ENCODE measurements around the gene SEC31A. TPM values are rescaled to one million over a fixed set of nuclear protein-coding genes. Genes with fewer than 3 reads are reported as not detected.
A peak's percentile ranks its signal among the peaks of the same experiment; 100 is the strongest.
"Not testable (repeated sequence)": the region's sequence is repeated elsewhere in the genome, so short reads cannot be mapped to it uniquely, and the experiment has no call there.

The SEC31A gene
- total RNA-seq, 2 donors from 2014 or later, result 287 to 309 TPM

DNA sequence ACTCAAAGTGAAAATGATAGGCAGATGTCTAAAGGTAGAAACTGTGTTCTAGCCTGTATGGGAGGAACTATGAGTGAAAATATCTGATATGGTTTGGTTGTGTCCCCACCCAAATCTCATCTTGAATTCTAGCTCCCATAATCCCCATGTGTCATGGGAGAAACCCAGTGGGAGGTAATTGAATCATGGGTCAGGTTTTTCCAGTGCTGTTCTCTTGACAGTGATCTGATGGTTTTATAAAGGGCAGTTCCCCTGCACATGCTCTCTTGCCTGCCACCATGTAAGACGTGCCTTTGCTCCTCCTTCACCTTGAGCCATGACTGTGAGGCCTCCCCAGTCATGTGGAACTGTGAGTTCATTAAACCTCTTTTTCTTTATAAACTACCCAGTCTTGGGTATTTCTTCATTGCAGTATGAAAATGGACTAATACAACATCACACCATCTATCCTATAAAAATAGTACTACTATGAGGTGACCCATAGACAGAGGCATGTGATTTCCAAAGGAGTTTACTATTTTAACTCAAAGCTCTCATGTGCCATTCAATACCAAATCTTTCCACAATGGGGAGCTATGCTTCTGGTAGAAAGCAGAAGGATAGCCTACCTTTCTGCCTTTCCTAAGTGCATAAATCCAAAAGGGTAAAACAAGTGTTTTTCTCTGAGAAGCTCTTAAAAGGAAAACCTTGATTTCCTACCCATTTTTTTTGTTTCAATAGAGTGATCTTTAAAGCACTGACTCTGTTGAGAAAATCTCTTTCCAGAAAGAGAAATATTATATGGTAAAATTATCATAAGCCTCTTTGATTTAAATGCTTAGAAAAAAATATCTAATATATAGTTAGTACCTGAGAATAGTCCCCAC, 38.8 kb downstream of the SEC31A start:
- intact Hi-C loops (cut with DNase I), result no loop called here
- DNase-seq (ENCODE audit: low spot score), result no peak

DNA sequence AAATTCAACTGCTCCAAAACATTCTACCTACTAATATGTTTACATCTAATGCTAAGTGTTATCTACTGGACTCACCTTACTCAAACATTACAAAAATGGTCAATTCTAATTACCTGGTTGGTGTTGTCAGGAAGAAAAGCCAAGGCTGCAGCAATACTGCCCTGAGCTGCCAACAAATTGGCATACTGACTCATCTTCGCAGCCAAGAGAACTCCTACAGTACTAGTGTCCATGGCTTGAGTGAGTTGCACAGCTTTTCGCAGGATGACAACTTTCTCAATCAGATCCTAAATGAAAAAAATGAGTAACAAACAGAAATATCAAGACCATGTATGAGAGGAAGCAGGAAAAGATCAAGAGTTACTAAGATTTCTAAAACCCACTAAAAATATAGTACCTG, 39.6 kb downstream of the SEC31A start:
- intact Hi-C loops (cut with DNase I), result no loop called here
- DNase-seq (ENCODE audit: low spot score), result no peak

DNA sequence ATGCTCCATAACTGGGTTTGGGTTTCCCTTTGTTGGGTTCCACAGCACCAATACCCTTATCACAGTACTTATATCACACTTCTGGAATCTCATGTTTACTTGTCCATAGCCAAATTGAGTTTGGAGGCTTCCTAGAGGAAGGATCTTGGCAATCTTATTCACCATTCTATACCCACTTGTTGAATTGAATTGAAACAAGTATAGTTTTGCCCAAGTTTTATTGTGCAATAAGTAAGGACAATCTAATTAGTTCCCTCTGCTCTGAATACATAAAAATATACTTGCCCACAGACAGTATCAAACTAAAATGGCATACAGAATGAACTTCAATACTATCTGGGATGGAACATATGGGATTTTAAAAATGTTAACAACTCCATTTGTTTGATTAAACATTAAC, 40.3 kb downstream of the SEC31A start:
- intact Hi-C loops (cut with DNase I), result no loop called here
- no peak for DNase-seq (ENCODE audit: low spot score)

DNA sequence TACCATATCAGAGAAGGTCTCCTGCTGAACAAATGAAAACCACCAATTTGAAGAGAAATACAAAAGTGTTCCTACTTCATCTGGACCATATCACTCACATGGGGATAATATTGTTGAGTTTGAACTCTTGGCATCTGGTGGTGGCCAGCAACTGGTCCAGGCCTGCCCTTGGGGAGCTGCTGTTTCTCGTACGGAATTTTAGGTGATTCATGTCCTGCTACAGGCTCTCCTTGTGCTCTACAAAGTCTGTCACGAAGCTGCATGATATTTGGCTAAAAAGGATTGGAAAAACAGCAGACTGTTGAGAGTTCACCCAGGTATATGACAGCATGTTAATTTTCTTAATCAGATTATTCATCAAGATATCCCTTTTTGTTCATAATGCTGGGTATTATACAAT, 42.2 kb downstream of the SEC31A start:
- intact Hi-C loops (cut with DNase I), result no loop called here
- no peak for DNase-seq (ENCODE audit: low spot score)

DNA sequence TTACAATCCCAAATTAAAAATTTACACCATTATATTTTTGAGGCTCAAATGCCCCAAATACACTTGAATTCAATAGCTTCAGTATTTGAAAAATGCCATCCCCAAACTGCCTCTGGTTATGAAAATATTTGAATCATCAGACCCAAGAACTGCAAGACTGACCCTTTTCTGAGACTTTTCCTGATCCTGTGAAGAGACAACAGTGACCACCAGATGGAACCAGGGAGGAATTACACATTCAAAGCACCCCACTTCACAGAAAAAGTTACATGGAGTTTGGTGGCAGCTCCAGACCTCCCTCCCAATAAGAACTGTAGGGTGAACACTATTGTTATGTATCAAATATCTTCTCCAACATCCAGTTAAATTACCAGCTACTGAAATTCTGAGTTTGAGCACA, 48.4 kb downstream of the SEC31A start:
- intact Hi-C loops (cut with DNase I), result no loop called here
- no peak for DNase-seq (ENCODE audit: low spot score)

DNA sequence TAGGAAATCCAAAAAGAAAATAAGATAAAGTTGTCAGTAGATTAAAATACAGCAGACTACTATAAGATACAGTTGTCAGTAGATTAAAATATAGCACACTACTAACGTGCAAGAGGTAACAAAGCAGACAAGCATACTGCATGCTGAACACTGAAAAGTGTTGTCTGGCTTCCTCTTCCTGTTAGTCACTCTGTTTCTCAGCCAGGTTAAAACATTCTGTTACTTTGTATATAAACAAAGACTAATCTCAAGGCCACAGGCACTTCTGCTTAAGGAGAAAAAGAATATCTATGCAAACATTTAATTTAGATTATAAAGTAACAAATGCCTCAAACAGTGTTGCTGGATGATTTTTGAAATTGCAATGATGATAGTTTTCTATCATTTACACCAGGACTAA, 51.3 kb downstream of the SEC31A start:
- no peak for DNase-seq (ENCODE audit: low spot score)
- intact Hi-C loops (cut with DNase I), result no loop called here

DNA sequence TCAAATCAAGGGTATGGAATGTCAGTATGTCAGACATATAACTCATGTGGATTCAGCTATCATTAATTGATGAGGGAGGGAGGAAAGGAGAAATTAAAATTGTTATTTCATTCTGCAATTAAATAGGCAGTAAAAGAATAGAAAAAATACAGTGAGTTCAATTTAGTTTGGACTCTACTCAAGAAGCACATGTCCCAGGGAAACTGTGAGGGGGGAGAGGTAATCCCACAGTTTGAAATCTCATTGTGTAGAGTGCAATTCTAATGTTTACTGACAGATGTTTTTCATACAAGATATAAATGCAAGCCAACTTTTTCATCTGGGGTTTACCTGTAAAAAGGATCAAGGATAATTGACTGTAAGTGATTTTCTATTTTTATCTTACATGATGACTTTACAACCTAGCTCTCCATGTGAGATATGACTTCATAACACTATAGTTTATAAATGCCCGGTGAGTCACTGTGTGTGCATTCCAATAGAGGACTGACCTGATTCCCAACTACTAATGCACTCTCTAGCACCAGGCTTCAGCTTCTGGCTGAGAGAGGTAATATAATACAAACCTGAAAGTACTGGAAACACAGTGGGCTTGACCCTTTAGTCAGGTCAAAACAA, 57.1 kb downstream of the SEC31A start:
- DNase-seq (ENCODE audit: low spot score), result no peak
- intact Hi-C loops (cut with DNase I), result no loop called here

DNA sequence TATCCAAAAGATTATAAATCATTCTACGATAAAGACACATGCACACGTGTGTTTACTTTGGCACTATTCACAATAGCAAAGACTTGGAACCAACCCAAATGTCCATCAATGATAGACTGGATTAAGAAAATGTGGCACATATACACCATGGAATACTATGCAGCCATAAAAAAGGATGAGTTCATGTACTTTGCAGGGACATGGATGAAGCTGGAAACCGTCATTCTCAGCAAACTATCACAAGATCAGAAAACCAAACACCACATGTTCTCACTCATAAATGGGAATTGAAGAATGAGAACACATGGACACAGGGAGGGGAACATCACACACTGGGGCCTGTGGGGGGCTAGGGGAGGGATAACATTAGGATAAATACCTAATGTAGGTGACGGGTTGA, 57.9 kb downstream of the SEC31A start:
- intact Hi-C loops (cut with DNase I); DNase-seq (ENCODE audit: low spot score): not testable (repeated sequence)

DNA sequence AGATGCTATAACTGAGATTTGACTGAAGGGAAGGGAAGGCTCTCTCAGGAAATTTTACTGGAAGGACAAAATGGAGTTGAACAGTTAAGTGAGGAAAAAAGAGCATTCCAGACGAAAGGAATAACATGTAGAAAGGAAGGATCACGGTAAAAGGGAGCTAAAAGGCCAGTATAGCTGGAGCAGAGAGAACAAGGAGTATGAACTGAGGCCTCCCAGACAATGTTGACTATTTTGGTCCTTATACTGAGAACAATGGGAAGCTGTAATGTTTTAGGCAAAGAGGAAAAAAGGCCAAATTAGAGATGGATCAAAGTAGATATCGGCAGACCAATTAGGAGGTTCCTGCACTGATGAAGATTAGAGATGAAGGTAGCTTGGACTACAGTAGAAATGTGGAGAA, 65.5 kb downstream of the SEC31A start:
- DNase-seq (ENCODE audit: low spot score), result no peak
- intact Hi-C loops (cut with DNase I), result no loop called here

DNA sequence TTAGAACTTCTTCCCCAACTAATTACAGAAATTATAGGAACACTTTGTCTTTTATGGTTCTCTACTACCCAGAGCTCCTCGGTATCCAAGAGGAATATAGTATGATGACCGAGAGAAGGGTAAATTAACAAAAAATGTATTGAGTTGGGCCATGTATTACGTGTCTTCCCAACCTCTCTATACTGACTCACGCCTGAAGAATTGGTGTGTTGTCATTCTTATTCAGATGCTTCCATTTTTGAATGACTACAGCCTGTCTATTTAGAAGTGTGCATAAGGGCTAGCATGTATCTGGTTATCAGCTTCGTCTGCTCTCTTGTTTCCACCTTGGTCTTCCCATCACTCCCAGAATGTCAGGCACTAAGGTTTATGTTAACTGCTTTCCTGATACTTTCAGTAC, 67.9 kb downstream of the SEC31A start:
- DNase-seq (ENCODE audit: low spot score), result no peak
- intact Hi-C loops (cut with DNase I), result no loop called here

DNA sequence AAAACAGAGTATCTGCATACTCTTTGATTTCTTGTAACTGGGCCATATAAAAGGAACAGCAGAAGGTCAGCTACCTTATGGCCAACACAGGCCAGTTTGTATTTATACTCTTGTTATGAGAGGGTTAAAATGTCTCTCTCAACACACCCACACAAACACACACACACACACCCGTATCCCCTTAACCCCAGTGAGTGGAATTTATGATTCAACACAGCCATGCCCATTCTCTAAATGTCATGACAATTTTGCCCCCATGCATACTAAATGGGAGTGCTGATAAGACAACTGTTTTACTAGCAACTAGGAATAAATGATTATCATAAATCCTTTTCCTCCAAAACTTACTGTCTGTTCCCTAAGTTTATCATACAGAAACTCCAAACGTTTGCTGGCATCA, 70.3 kb downstream of the SEC31A start:
- intact Hi-C loops (cut with DNase I), result no loop called here
- DNase-seq (ENCODE audit: low spot score), result no peak

DNA sequence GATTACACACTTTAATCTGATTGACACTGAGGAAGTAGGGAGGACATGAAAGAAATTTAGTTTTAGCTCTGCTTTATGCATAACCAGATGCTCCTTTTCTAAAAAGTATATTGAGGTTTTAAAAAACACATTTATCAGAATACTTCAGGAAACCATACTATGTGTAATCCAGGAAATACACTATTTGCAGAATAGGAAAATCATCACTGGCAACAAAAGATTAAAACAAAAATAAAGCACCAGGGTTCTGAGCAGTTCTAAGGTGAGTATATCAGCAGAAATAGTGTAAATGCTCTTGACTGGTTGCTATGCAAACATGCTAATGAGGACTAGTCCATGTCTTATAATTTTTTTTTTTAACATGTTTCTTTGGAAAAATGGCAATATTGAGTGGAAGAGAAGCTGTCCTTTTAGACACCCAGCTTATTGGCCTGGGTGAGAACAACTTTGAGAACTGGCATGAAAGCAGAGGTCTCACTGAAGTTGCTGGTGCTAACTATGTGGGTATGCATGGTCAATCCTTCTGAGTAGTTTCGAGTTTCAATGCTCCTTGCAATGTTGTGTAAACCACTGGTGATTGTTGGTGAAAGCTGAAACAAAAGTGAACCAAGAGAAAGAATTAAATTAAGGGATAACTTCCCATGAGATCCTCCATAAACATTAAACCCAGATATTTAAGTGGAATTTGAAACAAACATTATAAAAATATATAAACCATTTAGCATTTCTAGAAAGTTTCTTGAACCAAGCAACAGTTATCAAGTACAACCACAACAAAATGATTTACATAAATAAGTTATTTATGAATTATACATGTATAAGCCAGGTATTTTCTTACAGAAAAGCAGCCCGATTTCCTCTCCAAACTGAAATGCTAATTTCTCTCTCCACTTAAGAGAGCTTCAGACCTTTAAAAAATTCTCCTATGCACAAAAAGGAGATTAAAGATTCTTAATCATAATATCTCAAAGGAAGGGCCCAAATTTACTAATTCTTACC, 72.0 kb downstream of the SEC31A start:
- DNase-seq (ENCODE audit: low spot score), result no peak
- intact Hi-C loops (cut with DNase I), result no loop called here

DNA sequence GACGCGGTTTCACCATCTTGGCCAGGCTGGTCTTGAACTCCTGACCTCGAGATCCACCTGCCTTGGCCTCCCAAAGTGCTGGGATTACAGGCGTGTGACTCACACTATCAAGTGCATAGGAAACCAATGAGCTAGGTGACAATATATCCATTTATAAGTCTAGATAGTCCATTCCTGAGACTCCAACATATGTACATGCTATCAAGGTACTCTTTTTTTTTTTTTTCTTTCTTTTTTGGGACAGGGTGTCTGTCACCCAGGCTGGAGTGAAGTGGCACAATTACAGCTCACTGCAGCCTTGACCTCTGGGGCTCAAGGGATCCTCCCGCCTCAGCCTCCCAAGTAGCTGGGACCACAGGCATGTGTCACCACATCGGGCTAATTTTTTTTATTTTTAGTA, 74.1 kb downstream of the SEC31A start:
- intact Hi-C loops (cut with DNase I); DNase-seq (ENCODE audit: low spot score): not testable (repeated sequence)

DNA sequence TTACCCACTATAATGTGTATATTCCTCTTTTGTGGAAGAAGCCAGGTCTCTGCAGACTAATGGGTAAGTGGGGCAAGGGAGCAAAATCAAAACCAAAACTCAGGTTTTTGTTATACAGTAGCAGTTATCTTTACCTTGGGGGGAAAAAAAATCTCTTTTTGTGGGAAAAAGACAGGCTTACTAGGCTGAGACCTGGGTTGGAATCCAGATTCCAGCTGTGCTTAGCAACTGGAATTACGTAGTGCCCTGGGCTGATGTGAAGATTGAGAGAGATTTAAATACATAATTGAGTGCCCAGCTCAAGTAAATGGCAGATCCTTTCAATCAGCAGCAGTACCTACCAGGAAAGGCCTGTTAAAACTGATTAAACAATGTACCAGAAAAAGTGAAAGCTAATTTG, 76.9 kb downstream of the SEC31A start:
- DNase-seq (ENCODE audit: low spot score), result no peak

DNA sequence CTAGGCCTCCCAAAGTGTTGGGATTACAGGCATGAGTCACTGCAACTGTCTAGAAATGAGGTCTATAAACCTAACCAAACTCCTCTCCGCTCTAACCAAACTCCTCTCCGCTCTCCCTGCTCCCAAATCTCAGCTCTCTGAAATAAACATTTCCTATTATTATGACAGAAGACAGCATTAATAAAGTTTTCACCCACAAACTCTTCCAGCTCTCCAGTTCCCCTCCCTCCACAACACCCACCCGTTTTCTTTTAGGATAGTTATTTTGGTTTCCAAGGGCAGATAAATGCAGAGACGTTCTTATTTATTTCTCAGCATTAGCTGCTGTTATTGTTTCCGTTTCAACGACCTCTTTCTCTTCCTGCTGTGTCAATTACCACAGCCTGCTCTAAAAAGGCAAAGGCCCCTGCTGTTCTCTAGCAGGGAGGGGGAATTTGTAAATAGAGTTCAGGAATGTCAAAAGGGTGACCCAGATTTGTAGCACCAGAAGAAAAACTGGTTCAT, 79.1 kb downstream of the SEC31A start:
- DNase-seq (ENCODE audit: low spot score), result no peak
- intact Hi-C loops (cut with DNase I), result no loop called here

More for the DNA sequence above, 76.9 kb downstream of the SEC31A start:
- intact Hi-C loops (cut with DNase I), result no loop called here

DNA sequence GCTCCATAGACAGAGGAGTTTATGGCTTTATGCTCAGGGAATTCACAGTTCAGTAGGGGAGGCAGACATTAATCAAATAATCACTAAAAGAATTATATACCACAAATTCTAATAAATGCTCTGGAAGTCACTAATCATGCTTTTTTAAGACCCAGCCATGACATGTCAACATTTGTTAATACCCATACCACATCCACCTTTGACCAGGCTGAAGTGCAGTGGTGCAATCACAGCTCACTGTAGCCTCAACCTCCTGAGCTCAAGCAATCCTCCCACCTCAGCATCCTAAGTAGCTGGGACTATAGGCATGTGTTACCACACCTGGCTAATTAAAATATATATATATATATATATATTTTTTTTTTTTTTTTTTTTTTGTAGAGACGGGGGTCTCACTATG, 79.6 kb downstream of the SEC31A start:
- intact Hi-C loops (cut with DNase I), result no loop called here
- no peak for DNase-seq (ENCODE audit: low spot score)

DNA sequence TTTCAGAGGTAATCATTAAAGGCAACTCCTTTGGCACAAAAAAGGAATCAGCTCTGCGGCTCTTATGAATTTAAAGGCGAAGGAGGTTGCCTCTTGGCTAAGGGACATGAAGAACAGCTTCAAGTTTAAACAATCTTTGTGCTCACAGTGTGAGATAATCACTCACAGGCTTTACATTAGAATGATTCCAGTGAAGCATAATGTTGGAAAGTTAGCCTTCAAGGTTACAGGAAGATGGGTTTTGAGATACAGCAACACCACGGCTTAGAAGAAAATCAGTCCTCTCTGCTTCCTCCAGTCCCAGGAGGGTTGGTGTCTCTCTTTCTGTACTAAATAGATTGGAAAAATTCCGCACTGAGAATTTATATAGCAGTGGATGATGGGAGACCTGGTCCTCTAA, 80.8 kb downstream of the SEC31A start:
- DNase-seq (ENCODE audit: low spot score), result no peak
- intact Hi-C loops (cut with DNase I), result no loop called here

DNA sequence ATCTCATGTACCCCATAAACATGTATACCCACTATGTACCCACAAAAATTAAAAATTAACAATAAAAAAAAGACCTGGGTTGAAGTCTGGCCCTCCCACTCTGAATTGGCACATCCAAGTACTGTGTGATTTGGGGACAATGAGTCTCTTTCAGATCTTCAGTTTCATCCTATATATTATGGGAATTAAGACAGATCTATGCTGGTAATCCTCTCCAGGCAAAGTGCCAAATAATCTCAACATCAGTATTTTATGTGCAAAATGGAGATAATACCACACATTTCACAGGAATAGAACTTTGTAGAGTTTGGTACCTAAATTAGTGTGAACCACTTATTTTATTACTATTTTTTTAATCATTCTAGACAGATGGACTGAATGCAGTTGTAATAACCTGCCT, 81.3 kb downstream of the SEC31A start:
- no peak for DNase-seq (ENCODE audit: low spot score)
- intact Hi-C loops (cut with DNase I), result no loop called here

DNA sequence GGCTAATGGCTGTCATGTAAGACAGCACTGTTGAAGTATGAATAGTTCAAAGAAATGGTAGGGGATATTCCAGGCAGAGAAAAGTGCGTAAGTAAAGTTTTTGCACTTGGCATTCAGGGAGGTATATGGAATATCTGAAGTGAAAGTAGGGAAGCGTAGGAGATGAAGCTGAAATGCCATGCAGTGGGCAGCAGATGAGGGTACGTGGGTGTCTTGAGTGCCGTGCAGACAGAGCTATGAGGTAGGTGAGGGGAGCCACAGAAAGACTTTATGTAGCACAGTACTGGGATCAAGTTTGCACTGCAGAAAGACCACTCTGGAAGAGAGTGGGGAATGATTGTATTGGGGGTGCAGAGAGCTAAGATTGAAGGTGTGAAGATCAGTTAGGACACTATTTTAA, 87.2 kb downstream of the SEC31A start:
- intact Hi-C loops (cut with DNase I), result no loop called here
- DNase-seq (ENCODE audit: low spot score), result peak; percentile 6

DNA sequence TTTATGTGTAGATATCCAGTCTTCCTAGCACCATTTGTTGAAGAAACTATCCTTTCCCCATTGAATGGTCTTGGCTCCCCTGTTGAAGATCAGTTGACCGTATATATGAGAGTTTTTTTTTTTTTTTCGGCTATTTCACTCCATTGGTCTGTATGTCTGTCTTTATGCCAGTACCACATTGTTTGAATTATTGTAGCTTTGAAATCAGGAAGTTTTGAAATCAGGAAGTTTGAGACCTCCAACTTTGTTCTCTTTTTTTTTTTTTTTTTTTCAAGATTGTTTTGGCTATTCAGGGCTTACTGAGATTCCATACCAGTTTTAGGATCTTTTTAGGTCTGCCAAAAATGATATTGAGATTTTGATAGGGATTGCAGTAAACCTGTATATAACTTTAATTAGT, 88.0 kb downstream of the SEC31A start:
- intact Hi-C loops (cut with DNase I), result no loop called here
- no peak for DNase-seq (ENCODE audit: low spot score)
